Measurements from ENCODE around the gene XAGE1B. TPM values are rescaled to one million over a fixed set of nuclear protein-coding genes. Genes with fewer than 3 reads are reported as not detected.
"Not testable (repeated sequence)": the region's sequence is repeated elsewhere in the genome, so short reads cannot be mapped to it uniquely, and the experiment has no call there.

XAGE1B gene
- total RNA-seq, 1 donor from 2014 or later: not detected

DNA sequence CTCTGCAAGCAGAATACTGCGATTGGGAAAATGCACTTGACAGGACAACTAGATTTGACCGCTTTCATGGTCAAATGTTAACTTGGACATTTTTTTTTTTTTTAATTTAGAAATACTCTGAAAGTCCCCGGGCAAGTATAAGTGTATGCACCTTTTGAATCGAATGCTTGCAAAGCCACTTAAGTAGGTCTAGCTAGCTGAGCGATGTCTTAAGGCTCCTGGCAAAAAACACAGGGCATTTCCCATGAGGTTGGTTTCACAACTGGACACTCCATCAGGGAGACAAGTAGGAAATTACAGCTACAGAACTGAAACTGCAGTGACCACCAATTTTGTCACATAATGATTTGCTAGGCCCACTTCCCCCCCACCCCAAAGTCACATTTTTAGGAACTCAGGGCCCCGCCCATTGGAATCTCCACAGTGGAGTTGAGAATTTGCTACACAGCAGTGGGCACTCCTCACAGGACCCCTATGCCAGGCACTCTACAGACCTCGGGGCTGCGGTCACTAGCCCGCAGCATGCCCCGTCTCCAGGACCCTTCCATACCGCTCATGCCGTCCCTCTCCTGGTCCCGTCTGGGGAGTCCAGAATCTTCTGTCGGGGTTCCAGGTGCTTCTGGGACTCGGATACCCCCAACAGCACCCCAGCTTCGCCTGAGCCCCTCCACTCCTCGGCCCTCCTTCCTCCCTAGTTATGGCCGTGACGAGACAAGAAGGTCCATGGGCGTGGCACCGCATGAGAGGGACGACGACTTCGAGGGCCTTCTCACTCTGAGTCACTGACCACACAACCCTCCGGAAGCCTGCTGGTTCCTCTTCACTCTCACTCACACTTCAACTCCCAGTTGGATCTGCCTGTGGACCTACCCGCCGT, 515 bp downstream of the XAGE1B start:
- not testable (repeated sequence) for DNase-seq (ENCODE audit: low spot score); H3F3A ChIP-seq (ENCODE audit: low read depth); H3K79me2 ChIP-seq (ENCODE audit: low read depth); H3K4me1 Mint-ChIP-seq; H3K36me3 Mint-ChIP-seq; H2AFZ ChIP-seq (replicated peaks); H3K27me3 ChIP-seq; H3K9me3 ChIP-seq (ENCODE audit: low read depth); H3K9me3 Mint-ChIP-seq; H3K4me1 ChIP-seq; H3K9ac ChIP-seq; H3K27ac Mint-ChIP-seq; H4K20me1 ChIP-seq (ENCODE audit: low read depth); H3K27ac ChIP-seq; H3K4me3 Mint-ChIP-seq; H3K4me3 ChIP-seq; H3K36me3 ChIP-seq; H3K4me2 ChIP-seq; H3K27me3 Mint-ChIP-seq (ENCODE audit: insufficient read depth, low read depth)

DNA sequence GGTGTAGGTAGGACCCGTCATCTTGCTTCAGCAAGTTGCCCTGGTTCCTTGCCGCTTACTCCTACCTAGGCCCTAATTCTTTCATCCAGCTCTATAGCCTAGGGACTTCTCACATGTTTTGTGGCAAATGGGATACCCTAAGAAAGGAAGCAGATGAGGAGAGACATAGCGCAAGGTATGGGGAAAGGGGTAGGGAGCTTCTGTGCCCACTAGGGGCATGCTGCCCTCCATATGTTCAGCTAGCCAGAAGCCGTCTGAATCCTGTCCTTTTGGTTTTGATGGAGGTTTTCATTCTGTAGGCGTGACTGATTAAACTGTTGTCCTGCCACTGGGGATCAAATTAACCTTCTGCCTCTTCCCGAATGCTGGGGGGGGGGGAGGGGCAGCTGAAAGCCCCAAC, 5.7 kb downstream of the XAGE1B start:
- not testable (repeated sequence) for H3F3A ChIP-seq (ENCODE audit: low read depth); H3K4me3 ChIP-seq; H3K27ac Mint-ChIP-seq; H4K20me1 ChIP-seq (ENCODE audit: low read depth); H3K27me3 Mint-ChIP-seq (ENCODE audit: insufficient read depth, low read depth); H3K4me3 Mint-ChIP-seq; H3K36me3 Mint-ChIP-seq; H3K79me2 ChIP-seq (ENCODE audit: low read depth); H3K27ac ChIP-seq; H3K27me3 ChIP-seq; H3K36me3 ChIP-seq; H3K9me3 ChIP-seq (ENCODE audit: low read depth); H3K4me1 ChIP-seq; H3K9me3 Mint-ChIP-seq; H3K4me2 ChIP-seq; H3K9ac ChIP-seq; H3K4me1 Mint-ChIP-seq; H2AFZ ChIP-seq (replicated peaks); DNase-seq (ENCODE audit: low spot score)

DNA sequence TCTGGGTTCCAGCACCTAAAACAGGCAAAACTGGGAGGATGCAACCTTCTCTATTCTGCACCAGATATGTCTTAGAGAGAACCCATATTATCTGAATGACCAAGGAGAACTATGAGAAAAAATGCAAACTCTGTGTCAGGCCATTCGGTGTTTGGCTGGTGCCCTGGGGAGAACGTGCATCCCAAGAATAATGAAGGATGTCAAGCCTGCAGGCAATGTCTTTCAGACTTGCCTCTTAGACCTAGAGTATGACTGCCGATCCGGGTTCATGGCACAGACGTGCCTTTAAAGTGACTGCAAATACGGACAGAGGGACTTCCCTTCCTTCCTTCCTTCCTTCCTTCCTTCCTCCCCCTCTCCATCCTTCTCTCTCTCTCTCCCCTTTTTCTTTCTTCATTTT, 6.9 kb downstream of the XAGE1B start:
- Mint-ChIP-seq H3K9me3 (peaks cover 3% of the 10 kb centered on the region), H3K27me3 (ENCODE audit: insufficient read depth, low read depth) (no peaks in the 10 kb centered on the region), H3K4me3 (peak overlapping the region; percentile 3), H3K36me3 (no peaks in the 10 kb centered on the region), H3K27ac (no peak overlapping the region), H3K4me1 (no peaks in the 10 kb centered on the region)
- H3K27ac ChIP-seq: no peak overlapping the region
- H3K9me3 ChIP-seq (ENCODE audit: low read depth): no peaks in the 10 kb centered on the region
- H3K27me3 ChIP-seq: no peaks in the 10 kb centered on the region
- no peak for DNase-seq (ENCODE audit: low spot score)
- H3K79me2 ChIP-seq (ENCODE audit: low read depth): no peaks in the 10 kb centered on the region
- no peaks in the 10 kb centered on the region for H3F3A ChIP-seq (ENCODE audit: low read depth)
- H3K4me3 ChIP-seq: no peak overlapping the region
- H2AFZ ChIP-seq (replicated peaks): no peak overlapping the region
- no peak overlapping the region for H3K4me2 ChIP-seq
- H4K20me1 ChIP-seq (ENCODE audit: low read depth): no peaks in the 10 kb centered on the region
- no peak overlapping the region for H3K9ac ChIP-seq
- H3K36me3 ChIP-seq: no peaks in the 10 kb centered on the region
- TF ChIP-seq EZH2 (IDR thresholded peaks at IDR 0.05): no peak
- TF ChIP-seq, protein P1, sequence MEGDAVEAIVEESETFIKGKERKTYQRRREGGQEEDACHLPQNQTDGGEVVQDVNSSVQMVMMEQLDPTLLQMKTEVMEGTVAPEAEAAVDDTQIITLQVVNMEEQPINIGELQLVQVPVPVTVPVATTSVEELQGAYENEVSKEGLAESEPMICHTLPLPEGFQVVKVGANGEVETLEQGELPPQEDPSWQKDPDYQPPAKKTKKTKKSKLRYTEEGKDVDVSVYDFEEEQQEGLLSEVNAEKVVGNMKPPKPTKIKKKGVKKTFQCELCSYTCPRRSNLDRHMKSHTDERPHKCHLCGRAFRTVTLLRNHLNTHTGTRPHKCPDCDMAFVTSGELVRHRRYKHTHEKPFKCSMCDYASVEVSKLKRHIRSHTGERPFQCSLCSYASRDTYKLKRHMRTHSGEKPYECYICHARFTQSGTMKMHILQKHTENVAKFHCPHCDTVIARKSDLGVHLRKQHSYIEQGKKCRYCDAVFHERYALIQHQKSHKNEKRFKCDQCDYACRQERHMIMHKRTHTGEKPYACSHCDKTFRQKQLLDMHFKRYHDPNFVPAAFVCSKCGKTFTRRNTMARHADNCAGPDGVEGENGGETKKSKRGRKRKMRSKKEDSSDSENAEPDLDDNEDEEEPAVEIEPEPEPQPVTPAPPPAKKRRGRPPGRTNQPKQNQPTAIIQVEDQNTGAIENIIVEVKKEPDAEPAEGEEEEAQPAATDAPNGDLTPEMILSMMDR (IDR thresholded peaks at IDR 0.05): no peak
- no peak for TF ChIP-seq EZH2phosphoT487 (IDR thresholded peaks at IDR 0.05)
- H3K4me1 ChIP-seq: no peaks in the 10 kb centered on the region

DNA sequence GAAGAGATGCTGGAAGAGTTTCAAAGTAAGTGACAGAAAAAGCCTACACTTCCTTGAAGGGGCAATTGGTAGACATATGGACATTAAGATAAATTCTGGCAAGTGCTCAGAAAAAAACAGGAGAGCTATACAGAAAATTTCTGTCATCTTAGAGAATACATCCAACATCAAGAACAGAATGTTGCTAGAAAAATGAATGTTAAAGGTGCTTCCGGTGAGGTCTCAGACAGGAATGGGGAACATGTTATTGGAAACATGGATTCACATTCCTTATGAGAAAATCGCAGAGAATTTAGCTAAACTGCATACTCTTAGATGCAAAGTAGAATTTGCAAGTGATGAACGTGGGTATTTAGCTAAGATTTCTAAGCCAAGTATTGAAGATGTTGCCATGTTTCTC, 9.5 kb downstream of the XAGE1B start:
- Mint-ChIP-seq H3K27me3 (ENCODE audit: insufficient read depth, low read depth) (peaks cover 2% of the 10 kb centered on the region), H3K4me3 (no peak overlapping the region), H3K27ac (no peak overlapping the region), H3K36me3 (no peaks in the 10 kb centered on the region), H3K9me3 (peaks cover 3% of the 10 kb centered on the region), H3K4me1 (no peaks in the 10 kb centered on the region)
- no peaks in the 10 kb centered on the region for H4K20me1 ChIP-seq (ENCODE audit: low read depth)
- H3K79me2 ChIP-seq (ENCODE audit: low read depth): no peaks in the 10 kb centered on the region
- no peak overlapping the region for H3K4me3 ChIP-seq
- no peak overlapping the region for H3K9ac ChIP-seq
- no peak overlapping the region for H3K27ac ChIP-seq
- H3K36me3 ChIP-seq: no peaks in the 10 kb centered on the region
- TF ChIP-seq EZH2phosphoT487 (IDR thresholded peaks at IDR 0.05): no peak
- TF ChIP-seq, protein P1 (IDR thresholded peaks at IDR 0.05): no peak
- no peak for TF ChIP-seq EZH2 (IDR thresholded peaks at IDR 0.05)
- no peaks in the 10 kb centered on the region for H3K27me3 ChIP-seq
- H3K4me1 ChIP-seq: no peaks in the 10 kb centered on the region
- no peak overlapping the region for H3K4me2 ChIP-seq
- H2AFZ ChIP-seq (replicated peaks): no peak overlapping the region
- no peaks in the 10 kb centered on the region for H3K9me3 ChIP-seq (ENCODE audit: low read depth)
- no peaks in the 10 kb centered on the region for H3F3A ChIP-seq (ENCODE audit: low read depth)
- DNase-seq (ENCODE audit: low spot score): no peak
